Ramos (cell line): ENCODE measurements around the gene EVA1A.

Source experiments
- in situ Hi-C: fragments of 300-500 bp; cut with MboI; formaldehyde crosslinking; loops from one replicate; pipeline ENCODE4 v1.14.3; 2022; ENCODE audit warnings: low sequenced_read_pairs; ENCODE audit not compliant: unreplicated experiment

Gene EVA1A

DNA sequence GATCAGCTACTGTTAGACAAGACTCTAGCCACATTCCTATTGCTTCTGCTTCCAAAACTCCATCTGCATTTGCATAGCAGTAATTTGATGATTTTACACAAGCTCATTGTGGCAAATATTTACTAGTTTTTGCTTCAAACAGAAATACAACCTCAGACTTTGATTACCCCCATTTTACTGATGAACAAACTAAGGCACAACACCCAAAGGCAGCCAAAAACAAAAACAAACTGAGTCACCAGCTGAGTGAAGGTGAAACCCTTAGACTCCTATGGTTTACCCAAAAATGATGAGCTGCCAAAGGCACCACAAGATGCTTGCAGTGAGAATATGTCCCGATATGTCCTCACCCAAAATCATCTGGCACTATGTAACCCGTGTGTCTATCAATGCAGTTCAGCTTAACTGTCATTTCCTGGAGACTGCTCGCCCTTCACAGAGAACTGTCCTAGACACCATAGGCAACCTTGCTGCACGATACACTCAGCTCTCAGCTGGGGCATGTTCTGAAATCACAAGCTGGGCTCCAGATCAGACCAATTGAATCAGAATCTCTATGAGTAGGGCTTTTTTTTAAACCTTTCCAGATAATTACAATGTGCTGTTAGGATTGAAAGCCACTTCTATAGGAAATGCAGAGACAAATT is 4.1 kb upstream of the EVA1A start:
- in situ Hi-C loops = no loop called here

DNA sequence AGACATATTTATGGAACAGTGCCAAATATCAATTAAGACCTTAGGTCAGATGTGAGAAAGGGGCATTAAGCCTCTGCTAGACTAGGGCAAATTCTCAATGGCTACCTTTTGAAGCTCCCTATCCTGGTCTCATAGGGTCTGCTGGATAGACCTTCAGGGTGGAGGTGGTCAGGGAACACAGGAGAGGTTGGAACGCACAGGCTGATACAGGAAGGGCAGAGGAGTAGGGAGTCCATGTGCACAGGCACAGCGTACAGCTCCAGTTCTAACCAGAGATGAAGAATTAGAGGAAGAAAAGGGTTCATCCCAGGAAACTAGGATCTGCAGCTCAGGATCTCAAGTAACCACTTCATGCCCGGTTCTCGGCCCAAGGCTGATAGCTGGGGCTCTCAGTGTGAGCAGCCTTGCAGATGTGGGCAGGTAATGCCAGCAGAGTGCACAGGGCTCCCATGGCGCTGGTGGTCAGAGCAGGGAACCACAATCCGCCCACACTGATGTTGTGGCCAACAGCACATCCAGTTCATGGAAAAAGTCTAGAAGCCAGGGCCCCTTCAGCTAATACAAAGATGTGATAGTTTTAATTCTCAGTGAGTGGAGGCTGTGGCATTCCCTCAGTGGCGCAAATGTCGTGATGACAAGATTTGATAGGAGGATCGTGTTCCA is 3.4 kb upstream of the EVA1A start:
- in situ Hi-C loops = no loop called here

DNA sequence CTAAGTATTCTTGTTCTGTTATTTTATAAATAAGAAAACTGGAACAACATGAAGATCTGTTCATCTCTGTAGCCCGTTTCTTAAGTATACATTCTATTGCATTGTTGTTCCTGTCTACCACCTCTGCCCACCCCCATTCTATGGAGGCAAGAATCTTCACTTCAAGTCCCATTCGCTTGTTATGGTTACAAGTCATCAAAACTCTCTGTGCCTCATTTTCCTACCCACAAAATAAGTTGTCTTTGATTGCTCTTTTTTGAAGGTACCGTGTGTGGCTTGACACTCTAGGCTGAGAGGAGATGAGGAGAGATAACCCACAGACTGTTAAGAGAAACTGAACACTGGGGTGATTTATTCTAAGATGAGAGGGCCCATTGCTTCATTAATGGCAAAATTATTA is 2.9 kb upstream of the EVA1A start:
- in situ Hi-C loops = no loop called here

DNA sequence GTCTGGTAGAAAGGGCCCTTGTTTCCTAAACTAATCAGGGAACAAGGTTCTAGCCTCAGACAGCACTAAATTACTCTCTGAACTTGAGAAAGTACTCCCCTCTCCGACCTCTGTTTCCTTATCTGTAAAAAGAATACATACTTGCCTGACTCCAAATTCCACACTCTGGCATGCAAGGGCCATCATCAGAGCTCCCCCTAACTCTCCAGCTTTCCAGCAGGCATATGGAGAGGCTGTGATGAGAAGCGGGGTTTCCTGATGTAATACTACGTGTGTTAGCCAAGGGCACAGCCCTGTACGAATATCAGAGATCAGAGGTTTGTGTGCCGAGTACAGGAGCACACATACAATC is 1.8 kb upstream of the EVA1A start:
- in situ Hi-C loops = no loop called here

DNA sequence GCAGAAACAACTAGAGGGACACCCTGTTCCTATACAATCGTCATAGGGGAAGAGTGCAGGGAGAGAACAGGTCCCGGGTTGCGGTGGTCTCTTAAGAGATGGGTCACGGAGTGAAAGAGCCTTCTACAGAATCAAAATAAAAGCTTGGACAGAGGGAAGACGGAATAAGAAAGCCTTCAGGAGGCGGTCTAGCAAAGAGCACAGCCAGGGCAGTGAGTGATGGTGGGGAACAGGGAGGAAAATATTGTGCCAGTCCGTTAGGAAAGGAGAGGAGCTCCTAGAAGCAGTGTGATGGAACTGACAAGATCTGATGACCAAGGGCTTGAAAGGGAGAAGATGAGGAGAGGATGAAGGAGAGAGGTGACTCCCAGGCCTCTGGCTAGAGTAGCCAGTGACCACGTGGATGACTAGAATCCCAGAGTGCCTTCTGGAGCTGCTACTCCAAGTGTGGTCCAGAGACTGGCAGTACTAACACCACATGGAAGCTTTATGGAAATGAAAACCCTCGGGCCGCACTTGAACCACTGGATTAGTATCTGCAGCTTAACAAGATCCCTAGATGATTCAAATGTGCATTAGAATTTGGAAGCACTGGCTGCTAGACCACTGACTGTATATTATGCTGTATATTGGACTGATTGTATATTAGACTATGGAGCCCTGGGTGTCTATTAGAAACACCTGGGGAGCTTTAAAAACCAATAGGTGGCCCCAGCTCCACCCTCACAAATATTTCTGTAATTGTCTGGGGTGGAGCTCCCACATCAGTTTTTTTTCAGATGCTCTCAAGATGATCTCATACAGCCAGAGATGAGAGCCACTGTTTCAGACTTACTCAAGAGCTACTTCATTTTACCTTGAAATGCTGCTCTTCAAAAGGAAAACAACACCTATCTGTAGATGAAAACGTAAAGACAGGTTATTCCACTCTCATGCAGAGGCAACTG is 1.1 kb upstream of the EVA1A start:
- in situ Hi-C loops = no loop called here

DNA sequence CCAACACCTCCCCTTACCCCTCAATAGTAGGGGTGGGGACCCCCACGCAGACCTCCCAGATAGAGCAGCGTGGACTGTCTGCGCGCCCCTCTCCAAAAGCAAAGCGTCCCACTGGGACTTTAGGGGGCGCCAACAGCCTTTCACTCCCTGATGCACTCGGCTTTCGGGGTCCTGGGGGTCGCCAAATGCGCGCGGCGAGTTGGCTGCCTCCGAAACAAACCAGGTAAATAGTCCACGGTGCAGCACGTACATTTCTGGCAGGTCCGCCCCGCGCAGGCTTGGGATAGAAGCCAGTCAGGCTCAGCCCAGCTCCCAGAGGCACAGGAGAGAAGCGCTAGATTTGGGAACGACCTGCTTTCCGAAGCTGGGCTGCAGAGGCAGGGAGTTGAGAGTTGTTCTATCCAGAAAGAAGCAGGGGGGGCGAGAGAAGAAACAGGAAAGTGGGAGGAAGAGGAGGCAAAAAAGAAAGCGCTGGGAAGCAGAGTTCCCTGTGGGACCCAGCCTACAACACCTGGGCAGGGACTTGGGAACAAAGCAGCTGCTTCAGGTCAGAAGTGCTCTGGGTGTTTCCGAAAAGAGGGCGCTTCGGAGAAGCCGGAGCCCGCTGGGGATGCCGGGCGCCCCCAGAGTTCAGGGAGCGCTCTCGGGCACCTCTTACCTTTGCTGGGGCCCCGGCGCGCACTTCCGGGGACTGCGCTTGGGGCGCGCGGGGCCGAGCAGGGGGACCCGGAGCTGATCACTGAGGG is 544 bp downstream of the EVA1A start:
- in situ Hi-C loops = no loop called here

DNA sequence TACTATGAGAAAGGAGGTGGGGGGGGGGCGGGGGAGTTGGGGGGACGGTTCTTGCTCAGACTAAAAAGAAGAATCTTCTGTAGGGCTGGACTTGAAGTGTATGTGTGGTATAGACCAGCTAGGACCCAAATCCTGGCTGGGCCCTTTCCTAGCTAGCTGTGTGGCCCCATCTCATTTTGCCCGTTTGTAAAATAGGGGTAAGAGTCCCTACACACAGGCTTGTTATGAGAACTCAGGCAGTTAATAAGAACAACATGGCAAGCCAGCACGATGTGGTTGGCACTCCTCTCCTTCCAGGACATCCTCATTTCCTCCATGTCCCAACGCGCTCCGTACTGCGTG is 1.1 kb downstream of the EVA1A start:
- in situ Hi-C loops = no loop called here

DNA sequence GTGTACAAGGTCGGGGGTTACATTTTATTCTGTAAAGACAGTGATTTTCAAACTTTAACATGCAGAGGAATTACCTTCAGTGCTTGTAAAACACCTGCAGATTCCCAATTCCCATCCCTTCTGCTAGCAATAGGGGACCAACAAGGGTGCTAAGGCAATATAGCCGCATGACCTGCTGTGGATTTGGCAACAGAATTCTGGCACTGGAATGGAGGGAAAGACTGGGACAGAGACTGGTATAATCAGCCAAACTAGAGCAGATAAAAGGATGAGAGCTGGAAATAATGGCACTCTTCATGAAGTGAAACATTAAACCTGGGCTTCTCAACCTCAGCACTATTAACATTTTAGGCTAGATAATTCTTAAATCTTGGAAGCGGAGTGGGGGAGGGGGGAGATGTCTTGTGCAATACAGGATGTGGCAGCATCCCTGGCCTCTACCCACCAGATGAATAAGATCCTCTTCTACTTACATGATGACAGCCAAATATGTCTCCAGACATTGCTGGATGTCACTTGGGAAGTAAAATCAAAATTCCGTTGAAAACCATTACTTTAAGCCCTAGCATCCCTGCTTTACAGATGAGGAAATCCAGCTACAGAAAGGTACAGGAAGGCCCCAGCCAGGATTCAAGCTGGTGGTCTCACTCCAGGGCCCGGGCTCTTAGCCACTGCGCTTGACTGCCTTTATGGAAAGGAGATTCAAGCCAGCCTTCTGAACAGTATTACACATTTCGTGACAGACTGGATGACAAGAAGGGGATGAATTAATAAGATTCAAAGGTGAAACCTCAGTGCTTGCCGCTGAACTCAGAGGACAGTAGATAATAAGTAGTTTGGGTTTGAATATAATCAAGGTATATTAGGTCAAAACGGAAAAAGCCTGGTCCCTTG is 1.7 kb downstream of the EVA1A start:
- in situ Hi-C loops = no loop called here

DNA sequence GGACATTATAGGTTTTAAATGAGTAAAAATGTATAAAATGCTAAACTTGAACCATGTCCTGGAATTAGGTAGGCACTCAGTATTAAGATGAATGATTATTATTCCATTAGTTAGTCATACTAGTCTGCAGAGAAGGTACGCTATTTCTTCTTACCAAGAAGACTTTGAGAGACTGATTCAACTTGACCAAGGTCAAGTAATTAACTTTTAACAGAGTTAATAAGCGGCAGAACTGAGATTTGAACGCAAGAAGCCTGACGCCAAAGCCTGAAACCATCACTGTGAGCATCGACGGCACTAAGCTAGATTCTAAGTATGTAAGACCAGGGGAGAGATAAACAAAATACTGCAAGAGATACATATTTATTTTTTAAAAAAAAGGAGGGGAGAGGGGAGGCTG is 2.6 kb downstream of the EVA1A start:
- in situ Hi-C loops = no loop called here

DNA sequence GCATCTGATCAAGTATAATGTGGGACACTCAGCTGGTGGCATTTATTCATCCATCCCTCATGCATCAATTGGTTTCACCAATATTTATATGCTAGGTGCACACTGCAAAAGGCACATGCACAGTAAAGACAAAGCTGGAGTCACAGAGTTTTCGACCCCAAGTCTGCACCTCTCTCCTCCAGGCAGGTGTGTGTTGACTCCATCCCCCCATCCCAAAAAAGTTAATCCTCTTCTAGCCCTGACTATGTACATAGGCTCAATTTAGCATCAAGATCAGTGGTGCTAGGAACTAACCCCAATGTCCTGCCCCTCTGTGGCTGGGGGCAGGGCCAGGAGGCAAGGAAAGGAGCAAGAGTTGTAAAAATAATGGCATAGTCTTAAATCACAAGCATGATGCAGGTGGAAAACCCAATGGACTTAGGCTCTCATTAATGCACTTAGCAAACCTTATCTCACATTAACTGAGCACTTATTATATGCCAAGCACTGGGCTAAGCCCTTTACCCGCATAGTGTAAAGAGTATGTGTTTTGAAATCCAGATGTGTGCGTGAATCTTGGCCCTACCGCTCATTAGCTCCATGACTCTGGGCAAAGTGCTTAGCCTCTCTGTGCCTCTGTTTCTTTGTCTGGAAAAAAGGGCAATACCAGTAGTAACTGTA is 3.1 kb downstream of the EVA1A start:
- in situ Hi-C loops = no loop called here

DNA sequence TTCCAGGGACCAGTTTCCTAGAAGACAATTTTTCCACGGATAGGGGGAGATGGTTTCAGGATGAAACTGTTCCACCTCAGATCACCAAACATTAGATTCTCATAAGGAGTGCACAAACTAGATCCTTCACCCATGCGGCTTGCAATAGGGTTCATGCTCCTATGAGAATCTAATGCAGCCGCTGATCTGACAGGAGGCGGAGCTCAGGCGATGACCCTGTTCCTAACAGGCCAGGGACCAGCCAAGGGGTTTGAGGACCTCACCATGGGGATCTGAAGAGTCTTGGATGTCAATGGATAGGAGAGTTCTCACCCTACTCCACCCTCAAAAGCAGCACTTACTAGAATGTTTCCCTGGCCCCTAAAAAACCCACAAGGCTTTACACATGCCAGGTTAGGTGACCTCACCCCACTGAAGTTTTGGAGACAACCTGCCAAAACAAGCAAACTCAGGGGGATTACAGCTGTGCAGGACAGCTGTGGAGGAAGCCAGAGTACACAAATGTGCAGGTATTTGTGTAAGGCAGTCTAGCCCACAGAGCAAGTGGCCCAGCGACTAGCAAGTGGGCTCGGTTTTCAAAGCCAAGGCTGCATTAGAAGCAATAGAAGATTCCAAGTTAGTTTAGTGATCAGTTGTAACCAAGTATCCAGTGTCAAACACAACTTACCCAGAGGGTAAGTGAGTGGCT is 3.9 kb downstream of the EVA1A start:
- in situ Hi-C loops = no loop called here

DNA sequence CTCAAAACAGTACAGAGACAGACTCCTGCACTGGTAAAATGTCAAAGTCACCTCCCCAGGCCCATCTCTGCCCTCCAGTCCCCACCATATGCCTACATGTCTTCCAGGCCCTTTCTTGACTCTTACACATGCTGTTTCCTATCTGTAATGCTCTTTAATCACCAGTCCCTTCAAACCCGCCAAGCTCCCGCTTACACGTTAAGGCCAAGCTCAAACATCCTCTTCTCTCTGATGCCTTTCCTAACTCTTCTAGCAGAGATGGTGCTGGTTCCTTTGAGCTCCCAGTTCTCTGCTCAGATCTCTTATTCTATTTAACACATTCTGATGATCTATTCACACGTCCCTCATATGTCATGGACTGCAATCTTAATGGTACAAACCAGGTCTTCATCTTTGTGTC is 5.0 kb downstream of the EVA1A start:
- in situ Hi-C loops = no loop called here

DNA sequence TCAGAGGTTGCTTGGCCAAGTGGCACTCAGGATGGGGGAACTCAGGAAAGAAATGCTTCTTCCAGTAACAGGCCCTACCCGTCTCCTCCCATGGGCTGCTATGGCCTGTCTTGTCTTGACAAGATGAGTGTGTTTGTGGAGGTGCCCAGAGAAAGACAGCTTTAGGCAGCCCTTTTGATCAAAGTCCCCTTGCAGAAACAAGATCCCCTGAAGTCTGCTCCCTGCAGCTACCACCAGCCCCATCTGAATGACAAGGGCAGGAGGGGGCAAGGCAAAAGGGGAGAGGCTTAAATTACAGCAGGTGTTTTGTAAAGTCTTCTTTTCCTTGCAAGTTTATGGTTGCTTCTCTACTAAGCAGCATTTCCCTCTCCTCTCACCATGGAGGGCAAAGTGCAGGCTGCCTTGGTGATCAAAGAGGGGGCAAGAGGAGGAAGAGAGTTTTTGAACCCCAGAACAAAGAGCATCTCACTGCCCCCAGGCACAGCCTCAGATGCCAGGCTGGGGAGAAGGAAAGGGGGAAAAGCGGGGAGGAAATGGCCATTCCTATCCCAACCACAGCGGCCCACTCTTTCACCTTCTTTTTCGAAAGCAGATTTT is 6.7 kb downstream of the EVA1A start:
- in situ Hi-C loops = no loop called here

DNA sequence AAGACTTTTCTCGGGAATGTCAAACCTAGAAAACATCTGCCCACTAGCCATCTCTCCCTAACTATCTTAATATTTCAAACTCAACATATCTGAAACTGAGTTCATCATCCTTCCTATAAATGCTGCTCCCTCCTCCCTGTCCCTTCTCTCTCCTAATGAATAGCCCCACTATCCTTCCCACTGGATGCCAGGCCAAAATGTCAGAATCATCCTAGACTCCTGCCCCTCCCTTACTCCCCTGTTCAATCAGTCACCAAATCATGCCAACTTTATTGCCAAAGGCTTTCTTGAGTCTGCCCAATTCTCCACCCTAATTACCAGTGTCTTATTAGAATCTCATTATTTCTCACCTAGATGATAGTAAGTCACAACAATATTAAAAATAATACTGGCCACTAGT is 8.5 kb downstream of the EVA1A start:
- in situ Hi-C loops = no loop called here

DNA sequence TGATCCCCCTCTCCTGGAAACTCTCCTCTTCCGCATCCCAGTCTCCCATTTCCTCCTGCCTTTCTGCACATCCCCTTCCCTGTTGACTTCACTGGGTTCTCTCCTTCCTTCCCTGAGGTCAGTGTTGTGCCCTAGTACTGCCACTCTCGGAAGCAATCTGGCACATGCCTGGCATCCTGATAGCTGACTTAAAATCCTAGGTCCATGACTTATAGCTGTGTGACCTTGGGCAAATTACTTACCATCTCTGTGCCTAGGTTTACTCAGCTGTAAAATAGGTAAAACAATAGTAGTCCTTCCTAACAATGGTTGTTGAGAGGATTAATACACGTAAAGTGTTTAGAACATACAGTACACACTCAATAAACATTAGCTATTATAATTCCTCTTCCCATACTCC is 9.3 kb downstream of the EVA1A start:
- in situ Hi-C loops = no loop called here

DNA sequence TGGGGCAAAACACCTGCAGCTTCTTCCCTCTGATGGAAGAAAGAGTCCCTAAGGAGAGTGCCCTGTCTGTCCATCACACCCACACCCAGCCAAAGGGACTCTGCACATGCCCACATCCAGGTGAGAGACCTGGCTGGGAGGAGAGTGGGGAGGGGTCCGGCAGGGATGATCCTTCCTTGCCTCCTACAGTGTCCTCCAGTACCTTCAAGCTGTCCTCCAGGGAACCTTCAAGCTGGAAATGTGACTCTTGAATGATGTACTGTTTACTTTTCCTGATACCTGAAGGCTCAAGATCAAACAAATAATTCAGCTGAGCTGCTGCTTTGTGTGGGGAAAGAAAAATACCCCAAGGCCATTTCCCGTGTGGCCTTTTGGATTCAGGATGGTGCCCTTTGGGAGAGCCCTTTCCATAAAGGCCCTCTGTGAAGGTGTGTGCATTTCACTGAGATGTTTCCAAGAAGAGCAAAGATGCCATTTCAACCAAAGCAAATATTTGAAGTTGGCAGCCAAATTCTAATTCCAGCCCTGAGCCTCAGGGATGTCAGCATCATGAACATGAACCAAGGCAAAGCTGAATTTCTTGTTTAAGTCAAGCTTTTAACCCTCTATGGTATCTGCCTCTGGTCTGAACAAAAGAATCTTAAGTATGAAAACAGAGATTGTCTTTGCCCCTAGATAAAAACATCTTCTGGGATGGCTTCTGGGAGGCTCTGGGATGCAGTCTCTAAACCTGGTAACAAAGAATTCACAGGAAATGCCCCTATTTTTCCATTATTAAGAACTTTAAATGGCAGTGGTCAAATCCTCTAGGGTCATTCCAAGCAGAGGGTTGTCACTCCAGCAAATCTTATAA is 11.1 kb downstream of the EVA1A start:
- in situ Hi-C loops = no loop called here

DNA sequence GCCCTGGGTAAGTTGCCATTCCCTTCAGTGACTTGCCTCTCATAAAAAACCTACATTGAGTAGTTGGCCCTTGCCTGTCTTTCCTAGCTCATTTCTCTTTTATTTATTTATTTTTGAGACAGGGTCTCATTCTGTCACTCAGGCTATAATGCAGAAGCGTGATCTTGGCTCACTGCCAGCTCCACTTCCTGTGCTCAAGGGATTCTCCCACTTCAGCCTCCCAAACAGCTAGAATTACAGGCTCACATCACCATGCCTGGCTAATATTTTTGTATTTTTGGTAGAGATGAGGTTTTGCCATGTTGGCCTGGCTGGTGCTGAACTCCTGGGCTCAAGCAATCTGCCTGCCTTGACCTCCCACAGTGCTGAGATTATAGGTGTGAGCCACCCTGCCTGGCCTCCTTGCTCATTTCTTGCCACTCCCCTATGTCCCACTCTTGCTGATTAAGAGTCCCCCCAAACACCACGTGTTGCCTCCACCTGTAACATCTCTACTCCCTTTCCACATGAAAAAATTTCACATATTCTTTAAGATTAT is 12.6 kb downstream of the EVA1A start:
- in situ Hi-C loops = no loop called here
